Measurements from ENCODE around the gene TTLL1.

Gene TTLL1
- 2.1 to 9.1 reads per million in 2 experiments for total RNA-seq

DNA sequence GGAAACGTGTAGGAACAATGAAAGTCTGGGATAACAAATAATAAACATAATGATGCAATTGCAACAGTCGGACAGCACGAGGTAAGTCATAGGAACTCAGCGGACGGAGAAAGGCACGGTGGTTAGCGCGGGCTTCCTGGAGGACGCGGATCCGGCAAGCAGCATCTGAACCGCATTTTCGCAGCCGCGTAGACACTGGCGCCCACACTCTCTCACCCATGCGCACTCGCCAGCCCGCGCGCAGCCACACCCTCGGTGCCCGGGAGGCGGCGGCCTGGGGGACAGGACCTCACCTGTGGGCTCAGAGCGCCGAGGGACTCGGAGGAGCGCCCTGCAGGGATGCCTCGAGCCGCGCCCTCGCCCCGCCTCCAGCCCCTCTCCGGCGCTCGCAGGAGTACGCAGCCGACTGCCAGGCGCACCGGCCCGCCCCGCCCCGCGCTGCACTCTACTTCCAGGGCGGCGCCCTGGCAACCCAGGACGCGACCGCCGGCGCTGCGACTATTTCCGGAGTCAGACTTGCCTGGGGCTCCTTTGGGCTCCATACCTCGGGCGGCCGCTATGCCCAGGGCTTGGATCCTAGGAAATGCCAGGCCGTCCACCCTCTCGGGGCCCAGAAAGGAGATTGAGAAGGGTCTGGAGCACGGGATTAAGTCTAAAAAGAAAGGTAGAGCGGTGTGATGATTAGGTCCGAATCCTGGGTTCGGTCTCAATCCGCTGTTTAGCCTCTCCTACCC, at the start of gene TTLL1:
TTLL1 (minus strand) TSS at position 408 of the 734 bp plus-strand sequence. CDS start 13,805 bp downstream, outside the sequence.
- DNase-seq (ENCODE audit: low read depth) = peak; percentile 81

DNA sequence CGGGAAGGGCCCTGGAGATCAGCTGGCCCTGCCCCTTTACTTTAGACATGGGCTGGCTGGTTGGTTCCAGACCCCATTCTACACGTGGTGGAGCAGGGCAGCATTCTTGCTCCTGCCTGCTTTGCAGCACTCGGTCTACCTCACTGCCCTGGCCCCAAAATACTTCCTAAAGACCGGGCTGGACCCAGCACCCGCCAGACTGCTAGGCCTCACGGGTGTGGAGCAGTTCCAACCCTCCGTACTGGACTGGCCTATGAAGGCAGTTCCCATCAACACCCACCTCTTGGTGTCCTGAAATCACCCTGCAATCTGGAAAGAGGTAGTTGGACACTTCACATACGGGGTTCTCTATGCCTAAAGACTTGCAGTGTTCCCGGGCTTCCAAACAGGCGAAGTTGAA, 47.6 kb upstream of the TTLL1 start:
- no peak for DNase-seq (ENCODE audit: low read depth)

DNA sequence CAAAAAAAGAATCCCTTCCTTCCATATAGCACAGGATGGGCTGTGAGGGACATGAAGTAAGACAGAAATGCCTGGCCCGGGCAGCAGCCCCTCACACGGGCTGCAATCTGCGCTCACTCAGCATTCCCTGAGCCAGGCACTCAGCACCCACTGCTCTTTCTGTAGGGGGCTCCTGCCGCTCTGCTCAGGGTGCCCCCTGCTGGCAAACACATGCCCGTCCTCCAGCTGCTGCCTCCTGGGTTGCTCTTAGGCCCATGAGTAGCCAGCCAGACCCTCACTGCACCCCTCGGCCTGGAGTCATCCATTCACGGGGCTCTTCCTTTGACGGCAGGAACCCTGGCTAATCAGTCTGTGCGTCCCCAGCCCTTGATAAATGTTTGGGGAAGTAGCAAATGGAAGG, 47.1 kb upstream of the TTLL1 start:
- no peak for DNase-seq (ENCODE audit: low read depth)

DNA sequence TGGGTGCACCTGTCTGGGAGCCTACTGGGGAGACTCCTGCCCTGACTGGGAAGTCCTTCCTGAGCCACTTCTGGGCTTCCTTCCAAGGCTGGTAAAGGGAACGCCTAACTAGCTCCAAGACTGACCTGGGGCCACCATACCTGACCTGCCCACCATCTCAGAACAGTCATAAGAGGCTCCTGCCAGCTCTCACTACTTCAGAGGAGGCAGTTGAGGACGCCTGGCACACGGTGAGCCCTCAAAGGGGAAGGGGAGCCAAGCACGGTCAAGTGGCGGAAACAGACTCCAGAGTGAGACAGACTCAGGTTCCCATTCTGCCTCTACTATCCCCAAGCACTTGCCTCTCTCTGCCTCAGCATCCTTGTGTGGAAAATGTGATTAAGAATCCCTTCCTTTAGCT, 46.4 kb upstream of the TTLL1 start:
- DNase-seq (ENCODE audit: low read depth) = no peak

DNA sequence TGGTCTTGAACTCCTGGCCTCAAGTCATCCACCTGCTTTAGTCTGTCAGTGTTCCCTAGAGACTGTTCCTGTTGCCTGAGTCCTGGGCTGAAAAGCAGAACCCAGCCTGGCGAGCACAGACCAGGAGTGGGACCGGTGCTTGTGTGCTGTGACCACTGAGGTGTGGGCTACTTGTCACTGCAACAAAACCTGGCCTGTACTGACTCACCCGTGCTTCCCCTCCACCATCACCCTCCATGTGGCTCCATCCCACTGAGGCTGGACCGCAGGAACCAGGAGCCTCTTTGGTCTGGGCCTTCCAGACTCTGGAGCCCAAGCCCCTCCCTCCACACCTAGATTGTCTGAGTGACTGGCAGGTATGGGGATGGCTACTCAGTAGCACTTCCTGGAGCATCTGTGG, 45.4 kb upstream of the TTLL1 start:
- DNase-seq (ENCODE audit: low read depth) = no peak

DNA sequence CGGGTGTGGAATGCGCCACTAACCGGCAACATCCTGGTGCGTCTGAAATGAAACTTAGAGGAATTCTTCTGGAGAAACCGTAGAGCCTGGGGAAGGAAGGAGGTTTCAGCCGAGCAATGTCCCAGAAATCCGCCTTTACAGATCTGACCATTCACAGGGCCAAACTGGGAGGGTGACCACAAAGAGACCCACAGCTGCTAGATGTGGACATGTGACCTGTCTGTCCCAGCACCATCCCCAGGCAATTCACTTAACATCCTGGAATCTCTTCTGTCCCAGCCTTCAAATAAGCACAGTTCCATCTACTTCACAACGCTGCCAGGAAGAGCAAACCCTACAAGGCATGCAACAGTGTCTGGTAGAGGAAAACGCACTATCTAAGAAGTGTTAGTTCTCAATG, 44.2 kb upstream of the TTLL1 start:
- DNase-seq (ENCODE audit: low read depth) = no peak

DNA sequence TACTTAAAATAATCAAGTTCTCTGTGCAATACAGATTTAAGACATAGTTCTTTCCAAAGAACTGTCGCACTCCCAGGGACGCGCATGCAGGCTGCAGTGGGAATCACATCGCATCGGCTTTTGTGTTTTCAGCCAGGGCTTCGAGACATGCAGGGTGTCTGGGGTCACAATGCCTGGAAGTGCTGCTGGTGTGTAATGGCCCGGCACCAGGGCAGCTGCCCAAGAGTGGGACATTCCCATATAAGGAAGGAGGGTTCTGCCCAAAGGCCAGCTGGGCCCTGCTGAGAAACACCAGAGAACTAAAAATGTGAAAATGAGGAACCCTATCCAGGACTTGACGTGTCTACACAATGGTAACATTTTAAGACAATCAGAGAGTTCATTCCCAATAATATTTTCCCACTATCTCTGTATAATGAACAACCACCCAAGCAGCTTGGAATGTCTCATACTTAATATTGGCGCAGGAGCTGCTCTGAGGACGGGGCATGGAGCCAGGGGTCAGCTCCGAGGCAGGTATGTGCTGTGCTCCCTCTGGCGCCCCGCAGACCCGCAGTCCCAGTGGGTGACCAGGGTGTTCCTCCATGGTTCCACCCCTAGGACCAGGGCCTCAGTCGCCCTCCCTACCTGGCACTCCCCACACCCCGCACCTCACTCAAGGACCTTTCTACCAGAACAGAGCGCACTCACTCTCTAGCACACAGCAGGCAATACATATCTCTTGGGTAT, 42.7 kb upstream of the TTLL1 start:
- DNase-seq (ENCODE audit: low read depth) = no peak

DNA sequence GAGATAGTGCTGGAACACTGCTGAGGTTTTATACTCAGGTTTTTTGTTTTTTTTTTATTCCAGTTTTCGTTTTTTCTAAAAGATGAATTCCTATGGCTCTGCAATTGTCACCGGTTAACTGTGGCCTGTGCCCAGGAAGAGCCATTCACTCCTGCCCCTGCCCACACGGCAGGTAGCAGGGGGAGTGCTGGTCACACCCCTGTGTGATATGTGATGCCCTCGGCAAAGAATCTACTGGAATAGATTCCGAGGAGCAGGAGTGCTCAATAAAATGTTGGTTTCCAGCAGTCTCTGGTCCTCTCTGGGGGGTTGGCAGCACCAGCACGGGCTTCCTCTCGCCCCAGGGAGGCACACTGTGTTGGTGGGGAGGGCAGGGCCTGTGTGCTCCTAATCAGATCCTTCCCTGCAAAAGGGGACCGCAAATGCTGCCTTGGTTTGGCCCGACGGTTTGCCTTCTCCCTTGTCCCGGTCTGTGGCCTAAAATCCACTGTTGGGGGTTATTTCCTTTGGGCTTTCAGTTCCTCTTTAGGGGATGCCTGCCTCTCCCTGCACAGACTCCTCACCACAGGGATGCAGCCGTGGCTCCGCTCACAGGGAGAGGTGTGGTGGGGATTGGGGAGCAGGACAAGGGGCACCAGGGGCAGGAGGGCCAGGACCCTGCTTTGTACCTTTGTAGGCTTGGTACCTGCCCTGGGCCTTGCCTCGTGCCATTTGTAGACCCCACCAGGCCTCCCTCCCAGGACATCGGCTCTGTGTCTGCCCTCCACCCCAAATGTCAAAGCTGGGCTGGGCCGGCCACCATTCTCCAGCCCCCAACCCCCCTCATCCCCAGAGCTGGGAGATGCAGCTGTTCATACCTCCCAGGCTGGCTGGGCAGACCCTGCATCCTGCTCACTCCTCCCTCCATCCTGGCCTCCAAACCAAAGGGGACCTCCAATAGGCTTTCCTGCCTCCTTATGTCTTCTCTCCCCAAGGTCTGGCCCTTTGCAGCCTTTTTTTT, 40.5 kb upstream of the TTLL1 start:
- DNase-seq (ENCODE audit: low read depth) = no peak

DNA sequence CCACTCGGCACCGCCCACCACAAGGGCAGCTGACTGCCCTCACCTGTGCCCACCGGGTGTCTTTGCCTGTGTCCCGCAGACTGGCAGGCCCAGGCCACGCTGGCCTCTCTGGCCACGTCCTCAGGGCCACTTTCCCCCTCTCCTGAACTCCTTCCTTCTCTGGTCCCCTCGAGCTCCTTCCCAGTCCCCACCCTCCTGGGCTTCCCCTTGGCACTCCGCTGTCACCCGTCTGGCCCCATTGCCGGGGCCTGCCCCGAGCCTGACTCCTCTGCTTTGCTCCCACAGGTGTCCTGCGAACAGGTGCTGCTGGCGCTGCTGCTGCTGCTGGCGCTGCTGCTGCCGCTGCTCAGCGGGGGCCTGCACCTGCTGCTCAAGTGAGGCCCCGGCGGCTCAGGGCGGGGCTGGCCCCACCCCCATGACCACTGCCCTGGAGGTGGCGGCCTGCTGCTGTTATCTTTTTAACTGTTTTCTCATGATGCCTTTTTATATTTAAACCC, 39.8 kb upstream of the TTLL1 start:
- DNase-seq (ENCODE audit: low read depth) = no peak

DNA sequence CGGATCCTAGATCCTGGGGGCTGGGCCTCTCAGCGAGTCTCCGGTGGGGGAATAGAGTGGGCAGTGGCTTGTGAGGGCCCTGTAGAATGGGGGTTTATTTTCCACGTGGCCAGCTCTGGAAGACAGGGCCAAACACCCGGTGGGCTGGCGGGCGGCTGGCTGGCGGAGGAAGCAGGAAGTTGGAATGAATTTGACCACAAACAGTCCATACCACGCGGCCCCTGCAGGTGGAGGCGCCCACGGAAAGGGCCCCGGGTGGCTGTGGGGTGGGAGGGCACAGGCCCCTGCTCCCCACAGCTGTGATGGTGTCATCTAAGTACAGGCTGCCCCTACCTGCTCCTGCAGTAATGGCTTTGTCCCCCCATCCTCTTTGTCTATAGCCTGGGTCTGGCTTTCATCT, 38.9 kb upstream of the TTLL1 start:
- no peak for DNase-seq (ENCODE audit: low read depth)

DNA sequence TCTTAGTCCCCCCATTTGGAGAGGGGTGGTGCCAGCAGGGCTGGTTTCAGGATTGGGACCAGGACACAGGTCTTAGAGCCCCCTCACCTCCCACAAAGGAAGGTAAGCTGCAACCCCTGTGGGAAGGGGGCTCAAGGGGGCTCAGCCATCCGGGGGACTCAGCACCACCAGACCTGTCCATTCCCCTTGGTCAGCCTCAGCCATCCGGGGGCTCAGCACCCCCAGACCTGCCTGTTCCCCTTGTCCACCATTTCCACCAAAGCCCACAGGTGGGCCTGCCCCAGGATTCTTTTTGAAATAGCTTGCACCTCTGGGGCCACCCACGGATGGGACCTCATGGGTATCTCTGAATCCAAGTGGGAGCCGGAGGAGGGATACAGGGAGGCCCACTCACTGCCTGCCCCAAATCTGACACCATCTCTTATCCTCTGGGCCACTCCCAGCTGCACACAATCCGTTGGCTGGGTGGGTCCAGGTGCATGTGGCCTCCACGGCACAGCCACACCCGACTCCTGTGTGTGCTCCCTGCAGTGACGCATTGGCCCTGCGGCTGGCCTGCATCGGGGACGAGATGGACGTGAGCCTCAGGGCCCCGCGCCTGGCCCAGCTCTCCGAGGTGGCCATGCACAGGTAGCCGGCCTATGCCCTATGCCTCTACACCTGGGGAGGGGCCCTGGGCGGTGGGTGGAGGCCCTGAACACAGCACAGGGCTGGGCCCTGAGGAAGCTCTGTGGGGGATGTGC, 38.1 kb upstream of the TTLL1 start:
- DNase-seq (ENCODE audit: low read depth) = no peak

DNA sequence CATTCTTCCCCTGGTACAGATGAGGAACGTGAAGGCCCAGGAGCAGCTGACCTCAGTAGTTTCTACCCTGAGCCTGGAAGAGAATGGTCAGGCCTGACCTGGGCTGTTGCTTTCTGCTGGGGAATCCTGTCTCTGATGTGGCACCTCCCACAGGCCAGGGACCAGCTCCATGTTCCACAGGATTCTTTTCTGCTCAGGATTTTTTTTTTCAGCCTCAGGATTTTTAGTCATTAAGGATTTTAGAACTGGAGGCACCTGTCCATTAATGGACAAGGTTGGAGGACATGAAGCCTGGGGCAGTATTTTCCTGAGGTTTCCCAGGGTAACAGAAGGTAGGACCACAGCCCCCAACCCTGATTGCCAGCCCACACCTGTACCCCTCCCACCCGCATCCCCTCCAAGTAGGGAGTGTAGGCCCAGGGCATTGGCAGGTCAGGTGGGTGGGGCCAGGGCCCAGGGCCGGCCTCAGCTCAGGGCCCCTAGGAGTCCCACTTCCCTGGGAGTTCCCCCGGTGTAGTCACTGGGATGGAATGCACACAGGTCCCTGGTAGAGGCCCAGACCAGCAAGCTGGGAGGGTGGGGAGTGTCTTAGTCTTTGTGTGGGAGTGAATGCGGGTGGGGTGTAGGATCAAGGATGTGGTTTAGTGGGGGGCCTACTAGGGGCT, 37.4 kb upstream of the TTLL1 start:
- DNase-seq (ENCODE audit: low read depth) = no peak

DNA sequence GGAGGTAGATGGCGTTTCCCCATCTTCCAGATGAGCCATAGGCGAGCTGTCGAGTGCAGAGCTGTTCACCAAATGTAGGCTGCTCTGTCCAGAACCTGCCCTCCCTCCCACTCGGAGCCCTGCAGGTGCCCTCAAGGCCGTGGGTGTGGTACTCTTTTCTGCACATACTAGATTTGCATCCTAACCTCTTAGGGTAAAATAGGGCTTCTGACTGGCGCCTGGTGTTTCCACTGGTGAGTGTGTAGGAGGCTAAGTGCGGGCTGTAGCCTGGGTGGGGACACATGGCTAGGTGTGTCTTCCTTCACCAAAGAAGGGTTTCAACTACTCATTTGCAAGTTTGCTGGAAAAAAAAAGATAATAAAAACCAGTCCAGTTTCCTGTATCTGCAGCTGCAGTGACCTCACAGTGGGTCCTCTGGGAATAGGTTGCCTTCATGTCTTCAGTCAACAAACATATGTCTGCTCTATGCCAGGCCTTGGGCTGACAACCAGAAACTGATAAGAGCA, 29.8 kb upstream of the TTLL1 start:
- no peak for DNase-seq (ENCODE audit: low read depth)

DNA sequence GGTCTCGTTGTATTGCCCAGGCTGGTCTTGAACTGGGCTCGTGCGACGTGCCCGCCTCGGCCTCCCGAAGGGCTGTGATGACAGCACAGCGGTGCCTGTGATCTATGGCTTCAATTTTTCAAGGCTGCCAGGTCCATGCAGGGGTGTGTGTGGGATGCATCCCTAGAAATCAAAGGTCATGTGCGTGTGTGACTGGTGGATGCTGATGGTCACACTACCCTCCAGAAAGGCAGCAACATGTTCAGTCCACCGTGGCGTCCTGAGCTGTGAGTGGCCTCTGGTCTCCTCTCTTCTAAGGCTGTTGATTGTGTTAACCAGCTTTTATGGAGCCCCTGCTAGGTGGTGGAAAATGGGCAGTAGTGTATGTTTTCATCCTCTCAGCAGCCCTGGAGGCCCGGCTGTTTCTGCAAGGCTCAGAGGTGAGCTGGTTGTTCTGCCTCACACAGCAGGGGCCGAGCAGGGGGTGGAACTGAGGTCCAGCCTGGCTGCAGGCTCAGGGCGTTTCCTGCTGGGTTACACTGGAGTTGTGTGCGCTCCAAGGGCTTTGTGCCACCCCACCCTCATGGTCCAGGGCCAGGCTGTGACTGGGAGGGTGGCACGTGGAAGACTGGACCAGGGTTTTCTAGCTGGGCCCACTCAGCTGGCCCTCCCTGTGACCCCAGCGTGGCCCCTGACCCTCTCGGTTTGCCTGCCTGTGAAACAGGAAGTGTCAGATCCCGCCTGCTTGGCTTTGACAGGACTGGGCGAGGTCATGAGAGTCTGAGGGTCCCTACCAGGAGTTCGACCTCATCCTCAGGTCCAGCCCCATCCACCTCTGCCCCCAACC, 29.0 kb upstream of the TTLL1 start:
- no peak for DNase-seq (ENCODE audit: low read depth)

DNA sequence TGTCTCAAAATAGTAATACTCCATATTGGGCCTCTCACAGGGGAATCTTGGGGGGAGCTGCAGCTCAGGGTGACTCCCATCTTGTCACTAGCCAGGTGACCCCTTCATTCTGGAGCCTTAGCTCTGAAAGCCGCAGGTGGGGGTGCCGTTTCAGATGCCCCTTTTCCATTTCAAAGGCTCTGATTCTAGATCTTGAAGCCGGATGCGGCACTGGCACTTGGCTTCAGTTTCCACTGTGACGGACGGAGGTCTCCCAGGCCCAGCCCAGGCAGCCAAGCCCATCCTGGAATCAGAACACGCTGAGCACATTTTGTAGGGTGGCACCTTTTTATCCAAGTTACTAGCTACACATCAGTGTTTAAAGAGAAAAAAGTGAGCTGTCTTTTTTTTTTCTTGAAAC, 27.7 kb upstream of the TTLL1 start:
- DNase-seq (ENCODE audit: low read depth) = no peak

DNA sequence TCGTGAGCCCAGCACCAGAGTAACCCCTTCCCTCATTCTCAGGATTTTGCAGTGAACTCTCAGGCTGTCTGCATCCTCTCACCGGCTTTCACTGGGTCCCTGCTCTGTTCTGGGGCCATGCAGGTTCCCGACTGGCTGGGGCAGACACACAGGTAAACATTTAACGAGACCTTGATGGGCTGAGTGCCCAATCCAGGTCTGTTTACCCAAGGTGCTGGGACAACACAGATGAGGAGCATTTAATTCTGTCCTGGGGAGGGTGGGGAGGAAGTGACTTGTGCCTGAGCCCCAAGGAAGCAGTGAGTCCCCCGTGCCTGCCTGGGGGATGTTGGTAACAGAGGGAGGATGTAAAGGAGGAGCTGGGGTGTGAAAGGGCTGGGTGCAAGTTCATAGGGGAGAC, 25.8 kb upstream of the TTLL1 start:
- no peak for DNase-seq (ENCODE audit: low read depth)

DNA sequence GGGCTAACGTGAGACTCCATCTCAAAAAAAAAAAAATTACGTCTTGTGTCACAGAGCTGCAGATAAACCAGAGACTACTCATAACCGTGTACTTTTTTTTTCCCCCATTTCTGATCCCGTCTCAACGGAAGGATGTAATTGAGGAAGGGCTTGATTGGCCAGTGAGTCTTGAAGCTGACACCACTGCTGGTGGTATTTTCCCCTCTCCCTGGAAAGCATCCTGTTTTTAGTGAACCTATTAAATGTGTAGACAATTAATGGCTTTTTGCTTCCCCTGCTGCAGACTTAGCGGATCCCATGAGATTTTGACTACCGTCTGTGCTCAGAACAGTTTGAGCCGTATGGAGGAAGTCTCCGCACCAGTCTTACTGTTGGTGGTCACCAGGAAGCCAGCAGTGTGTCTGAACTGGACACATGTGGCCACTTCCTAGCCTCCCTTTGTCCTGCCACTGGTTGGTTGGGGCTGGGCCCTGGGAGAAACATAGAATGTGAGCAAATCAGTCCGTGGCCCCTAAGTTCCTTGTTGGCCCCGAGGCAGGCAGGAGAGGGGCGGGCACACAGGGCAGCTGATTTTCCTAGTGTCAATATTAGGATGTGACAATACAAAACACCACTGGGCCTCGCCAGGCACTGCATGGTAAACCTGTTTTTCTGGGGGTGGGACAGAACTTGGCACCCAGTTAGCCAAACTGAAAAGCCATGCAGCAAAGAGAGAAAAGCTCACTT, 24.5 kb upstream of the TTLL1 start:
- no peak for DNase-seq (ENCODE audit: low read depth)

DNA sequence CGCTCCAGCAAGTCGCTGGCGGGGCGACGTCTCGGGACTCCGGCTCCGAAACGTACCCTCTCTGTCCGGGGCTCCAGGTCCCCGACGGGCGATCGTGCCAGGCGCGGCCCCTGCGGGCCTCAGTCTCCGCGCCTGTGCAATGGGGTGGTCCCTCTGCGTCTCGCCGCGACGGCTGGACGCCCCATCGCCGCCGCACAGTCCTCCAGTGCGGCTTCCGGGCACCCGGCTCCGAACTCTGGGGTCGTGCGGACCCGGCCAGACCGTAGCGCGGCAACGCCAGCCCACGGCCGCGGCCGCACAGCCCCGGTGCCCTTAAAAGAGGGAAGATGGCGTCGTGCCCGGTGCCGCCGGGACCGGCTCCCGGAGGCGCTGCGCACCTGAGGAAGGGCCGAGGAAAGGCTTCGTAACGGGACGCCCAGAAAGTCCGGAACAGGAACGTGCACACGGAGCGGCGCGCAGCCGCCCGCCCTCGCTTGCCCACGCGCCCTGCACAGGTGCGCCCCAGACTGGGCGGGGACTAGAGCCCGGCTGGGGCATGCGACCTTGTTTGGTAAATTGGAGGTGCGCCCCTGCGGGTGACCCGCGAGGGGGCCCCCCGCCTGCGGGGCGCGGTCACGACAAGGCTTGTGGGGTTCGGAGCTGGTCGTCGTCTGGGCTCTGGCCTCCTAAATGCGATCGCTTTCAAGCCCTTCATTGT, 21.9 kb upstream of the TTLL1 start:
- peak; percentile 27 for DNase-seq (ENCODE audit: low read depth)
